ENCODE measurements around the gene TMEM52B.

GRCh38 chr12:10207136-10207535, 28.3 kb downstream of the TMEM52B start:
- TF ChIP-seq CTCF (IDR thresholded peaks at IDR 0.05) (no peak), EP300 (IDR thresholded peaks at IDR 0.05) (no peak), POLR2A (IDR thresholded peaks at IDR 0.05) (no peak)
